ENCODE data around the gene TULP4.
"Not testable (repeated sequence)": the region's sequence is repeated elsewhere in the genome, so short reads cannot be mapped to it uniquely, and the experiment has no call there.

The TULP4 gene

GRCh38 chr6:158538741-158539140 lies 226.5 kb downstream of the TULP4 start:
- DNase-seq = no peak

DNA sequence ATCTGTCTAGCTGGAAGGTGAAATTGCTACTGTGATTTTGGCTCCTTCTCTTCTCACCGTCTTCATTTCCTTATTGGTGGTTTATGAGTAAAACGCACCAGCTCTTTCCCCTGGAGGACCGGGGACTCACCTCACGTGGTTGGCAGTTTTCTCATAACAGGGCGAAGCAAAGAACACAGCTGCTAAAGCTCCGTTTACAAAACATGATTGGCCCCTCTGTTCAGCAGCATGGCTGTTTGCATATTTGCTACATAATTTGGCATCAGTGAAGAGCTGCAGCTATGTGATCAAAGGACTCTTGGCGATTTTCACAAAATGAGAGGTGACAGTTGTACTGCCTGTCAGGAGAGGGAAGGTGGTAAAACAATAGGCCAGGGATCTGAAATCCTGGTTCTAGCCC lies 227.1 kb downstream of the TULP4 start:
- no peak for DNase-seq

GRCh38 chr6:158539881-158540280 lies 227.6 kb downstream of the TULP4 start:
- no peak for DNase-seq

GRCh38 chr6:158543606-158544185 lies 231.4 kb downstream of the TULP4 start:
- DNase-seq = no peak

- DNase-seq = no peak
Measured at GRCh38 chr6:158544428-158544827, 232.2 kb downstream of the TULP4 start.

- no peak for DNase-seq
Measured at GRCh38 chr6:158545043-158545966, 233.0 kb downstream of the TULP4 start.

- DNase-seq = no peak
Measured at GRCh38 chr6:158548418-158549161, 236.3 kb downstream of the TULP4 start.

DNA sequence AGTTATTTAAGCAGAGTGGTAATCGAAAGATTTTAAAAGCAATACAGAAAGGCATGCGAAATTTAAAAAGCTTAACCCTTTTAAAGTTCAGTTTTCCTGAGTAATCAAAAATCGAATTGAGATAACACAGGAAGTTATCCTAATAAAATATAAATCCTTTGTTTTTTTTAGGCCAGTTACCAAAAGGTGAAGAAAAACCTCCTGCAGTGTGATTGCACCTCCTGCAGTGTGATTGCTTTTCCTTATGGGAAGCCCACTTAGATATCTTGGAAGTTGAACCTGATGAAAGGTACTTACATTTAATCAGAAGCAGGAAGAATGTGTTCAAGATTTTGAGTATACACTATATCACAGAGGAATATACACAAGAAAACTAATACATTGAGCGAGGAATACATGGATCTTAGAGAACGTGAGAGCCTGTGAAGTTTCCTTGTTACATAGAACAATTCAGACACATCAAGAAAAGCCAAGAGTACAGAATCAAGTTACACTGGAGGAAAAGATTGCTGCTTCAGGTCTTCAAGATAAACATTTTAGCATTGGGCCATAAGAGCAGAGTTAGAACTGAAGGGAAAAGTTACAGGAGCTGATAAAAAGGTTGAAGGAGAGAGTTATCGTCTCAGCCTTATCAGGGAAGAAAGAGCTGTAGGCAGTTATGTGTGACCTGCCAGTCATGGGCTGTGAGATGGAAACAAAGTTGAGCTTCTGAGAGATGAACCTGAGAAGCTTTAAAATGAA lies 240.0 kb downstream of the TULP4 start:
- DNase-seq = no peak

DNA sequence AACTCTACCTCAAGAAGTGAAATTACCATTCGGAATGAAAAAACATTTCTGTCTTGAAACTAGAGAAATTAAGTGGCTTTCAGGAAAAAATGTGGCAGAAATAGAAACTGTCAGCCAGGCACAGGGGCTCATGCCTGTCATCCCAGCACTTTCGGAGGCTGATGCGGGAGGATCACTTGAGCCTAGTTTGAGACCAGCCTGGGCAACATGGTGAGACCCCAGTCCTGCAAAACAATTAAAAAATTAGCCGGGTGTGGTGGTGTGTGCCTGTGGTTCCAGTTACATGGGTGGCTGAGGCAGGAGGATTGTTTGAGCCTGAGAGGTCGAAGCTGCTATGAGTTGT lies 240.5 kb downstream of the TULP4 start:
- DNase-seq = no peak

DNA sequence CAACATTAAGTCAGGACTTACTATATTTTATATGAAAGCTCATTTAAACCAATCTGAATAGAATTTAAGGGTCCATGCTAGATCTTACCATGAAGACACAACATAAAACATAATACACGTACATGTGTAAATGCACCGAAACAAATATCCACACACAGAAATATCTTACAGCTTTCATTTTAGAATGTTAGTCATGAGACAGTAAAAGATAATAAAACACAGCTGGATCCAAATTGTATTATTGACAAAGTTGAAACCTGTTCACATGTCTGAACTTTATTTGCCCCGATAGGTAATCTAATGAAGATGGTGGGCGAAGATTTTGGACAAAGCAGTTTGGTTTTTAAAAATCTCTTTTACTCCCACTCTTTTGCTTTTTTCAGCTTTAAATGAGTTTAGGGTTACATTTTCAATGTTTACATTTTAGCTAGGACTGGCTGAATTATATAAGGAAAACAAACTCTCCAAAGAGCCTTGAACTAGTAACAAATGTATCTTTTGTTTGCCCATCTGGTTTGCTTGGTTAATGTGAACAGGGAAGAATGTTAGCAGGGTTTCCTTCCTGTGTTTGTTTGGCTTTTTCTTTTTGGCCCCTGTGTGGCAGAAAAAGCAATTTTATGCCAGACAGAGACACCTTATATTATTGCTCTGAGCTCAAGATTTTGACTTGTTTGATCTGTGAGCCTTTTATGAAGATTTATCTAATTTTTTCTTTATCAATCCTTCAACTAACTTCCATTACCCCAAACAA lies 242.5 kb downstream of the TULP4 start:
- DNase-seq = no peak

DNA sequence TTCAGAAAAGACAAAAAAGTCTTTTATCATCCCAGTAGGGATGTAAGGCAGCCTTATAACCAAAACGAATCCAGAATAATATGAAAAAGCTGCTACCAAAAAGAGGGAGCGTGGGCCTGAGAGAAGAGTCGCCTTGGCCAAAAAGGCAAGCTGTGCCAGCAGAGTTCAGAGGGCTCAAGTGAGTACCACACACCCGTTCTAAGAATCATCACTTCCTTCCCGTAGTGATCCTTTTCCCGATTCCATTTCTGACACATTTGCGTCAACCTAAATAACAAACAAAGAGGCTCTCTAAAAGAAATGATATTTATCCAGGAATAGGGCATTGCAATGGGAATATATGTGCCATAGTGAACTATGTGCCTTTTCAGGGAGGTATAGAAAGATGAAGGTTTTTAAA lies 243.8 kb downstream of the TULP4 start:
- no peak for DNase-seq

DNA sequence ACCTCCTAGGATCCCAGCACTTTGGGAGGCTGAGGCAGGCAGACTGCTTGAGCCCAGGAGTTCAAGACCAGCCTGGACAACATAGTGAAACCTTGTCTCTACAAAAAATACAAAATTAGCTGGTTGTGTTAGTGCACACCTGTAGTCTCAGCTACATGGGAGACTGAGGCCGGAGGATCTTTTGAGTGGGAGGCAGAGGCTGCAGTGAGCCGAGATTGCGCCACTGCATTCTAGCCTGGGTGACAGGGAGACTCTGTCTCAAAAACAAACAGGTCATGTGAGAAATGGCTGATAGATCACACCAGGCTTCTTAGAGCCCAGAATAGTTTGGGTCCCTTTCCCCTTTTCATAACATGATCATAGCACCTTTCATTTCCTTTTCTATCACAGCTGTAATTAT lies 244.8 kb downstream of the TULP4 start:
- not testable (repeated sequence) for DNase-seq

GRCh38 chr6:158557927-158558326 lies 245.7 kb downstream of the TULP4 start:
- no peak for DNase-seq

GRCh38 chr6:158558415-158559306 lies 246.4 kb downstream of the TULP4 start:
- no peak for DNase-seq

- DNase-seq = no peak
Measured at GRCh38 chr6:158559338-158559894, 247.2 kb downstream of the TULP4 start.

- DNase-seq = peak; percentile 81 to 88
Measured at GRCh38 chr6:158559895-158560835, 247.9 kb downstream of the TULP4 start, which contains the start of gene TMEM181. Gene TMEM181 (plus strand): TSS chr6:158560091. CDS start chr6:158560225, 134 bp downstream.

DNA sequence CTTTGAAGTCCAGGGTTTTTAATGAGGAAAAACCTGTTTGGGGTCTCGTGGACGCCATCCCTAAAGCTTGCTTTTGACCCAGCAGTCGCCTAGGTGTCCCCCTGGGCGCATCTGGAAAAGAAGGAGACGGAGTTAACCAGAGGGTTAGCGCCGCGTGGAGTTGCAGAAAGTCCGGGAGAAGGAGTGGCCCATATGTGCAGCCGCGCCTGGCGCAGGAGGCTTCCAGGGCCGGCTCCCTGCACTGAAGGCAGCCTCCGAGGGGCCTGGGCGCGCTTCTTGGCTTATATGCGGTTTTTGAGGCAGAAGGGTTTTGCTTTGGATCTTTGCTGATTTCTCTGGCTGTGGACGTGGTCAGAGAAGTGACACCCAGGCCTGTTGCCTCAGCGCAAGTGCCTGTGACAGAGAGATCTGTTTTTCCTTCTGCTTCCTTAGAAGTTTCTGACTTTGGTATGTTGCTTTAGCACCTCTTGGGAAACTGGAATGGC lies 248.6 kb downstream of the TULP4 start:
- DNase-seq = peak in 1 of 2 donors; percentile 25

All from inflammatory macrophage treated with lipopolysaccharide for 1 hour (primary cell).